H9 (cell line): Measurements from ENCODE around the gene MRLN. TPM values are rescaled to one million over a fixed set of nuclear protein-coding genes. Genes with fewer than 3 reads are reported as not detected.
A peak's percentile ranks its signal among the peaks of the same experiment; 100 is the strongest.

Experiments used
- DNase-seq: peaks from one replicate; pipeline ENCODE4 v3.0.0-alpha.2; 2017
- H2AFZ ChIP-seq: one replicate; pipeline ENCODE4 v1.6.1; 2013; ENCODE audit warnings: mild to moderate bottlenecking, low read length, control low read depth, moderate library complexity
- H2AK5ac ChIP-seq: 2 replicates; pipeline ENCODE4 v1.6.1; 2013; ENCODE audit warnings: low read length, control low read depth, mixed read lengths; ENCODE audit not compliant: insufficient read length
- H2BK120ac ChIP-seq: one replicate; pipeline ENCODE4 v1.6.1; 2013; ENCODE audit warnings: low read depth, mild to moderate bottlenecking, low read length, control low read depth, inconsistent platforms; ENCODE audit not compliant: poor library complexity, severe bottlenecking
- H2BK12ac ChIP-seq: 2 replicates; pipeline ENCODE4 v1.6.1; 2013; ENCODE audit warnings: low read length, control low read depth, mixed read lengths, low read depth; ENCODE audit not compliant: insufficient read length
- H2BK15ac ChIP-seq: 2 replicates; pipeline ENCODE4 v1.6.1; 2013; ENCODE audit warnings: low read depth, low read length, control low read depth
- H2BK20ac ChIP-seq: one replicate; pipeline ENCODE4 v1.6.1; 2013; ENCODE audit warnings: low read depth, mild to moderate bottlenecking, low read length, control low read depth, inconsistent platforms; ENCODE audit not compliant: poor library complexity, severe bottlenecking
- H2BK5ac ChIP-seq: 2 replicates; pipeline ENCODE4 v1.6.1; 2013; ENCODE audit warnings: low read length, control low read depth, mixed read lengths; ENCODE audit not compliant: insufficient read length
- H3K14ac ChIP-seq: 2 replicates; pipeline ENCODE4 v1.6.1; 2013; ENCODE audit warnings: low read length, control low read depth; ENCODE audit not compliant: insufficient read depth
- H3K18ac ChIP-seq: 2 replicates; pipeline ENCODE4 v1.6.1; 2013; ENCODE audit warnings: low read depth, mild to moderate bottlenecking, mixed read lengths, low read length, control low read depth; ENCODE audit not compliant: insufficient read length
- H3K23ac ChIP-seq: 2 replicates; pipeline ENCODE4 v1.6.1; 2013; ENCODE audit warnings: low read length, control low read depth, mixed read lengths, low read depth; ENCODE audit not compliant: insufficient read length
- H3K23me2 ChIP-seq: 2 replicates; pipeline ENCODE4 v1.6.1; 2013; ENCODE audit warnings: low read depth, mild to moderate bottlenecking, mixed read lengths, low read length, control low read depth; ENCODE audit not compliant: insufficient read length, poor library complexity, severe bottlenecking
- H3K27ac ChIP-seq: 2 replicates; pipeline ENCODE4 v1.5.1; 2013; ENCODE audit warnings: low read length, control low read depth, mixed read lengths, low read depth; ENCODE audit not compliant: insufficient read length
- H3K27me3 ChIP-seq: 2 replicates; pipeline ENCODE4 v1.6.1; 2013; ENCODE audit warnings: low read length, control low read depth, inconsistent platforms; ENCODE audit not compliant: insufficient read depth
- H3K4ac ChIP-seq: 2 replicates; pipeline ENCODE4 v1.6.1; 2013; ENCODE audit warnings: low read depth, mild to moderate bottlenecking, control low read depth, inconsistent platforms, low read length, moderate library complexity
- H3K4me1 ChIP-seq: 2 replicates; pipeline ENCODE4 v1.6.1; 2013; ENCODE audit warnings: low read length, control low read depth, inconsistent platforms; ENCODE audit not compliant: insufficient read depth
- H3K4me2 ChIP-seq: 2 replicates; pipeline ENCODE4 v1.6.1; 2013; ENCODE audit warnings: low read length, control low read depth, mixed read lengths; ENCODE audit not compliant: insufficient read length, insufficient read depth
- H3K56ac ChIP-seq: 2 replicates; pipeline ENCODE4 v1.6.1; 2013; ENCODE audit warnings: low read depth, mild to moderate bottlenecking, mixed read lengths, low read length, control low read depth; ENCODE audit not compliant: insufficient read length
- H3K79me1 ChIP-seq: 2 replicates; pipeline ENCODE4 v1.6.1; 2013; ENCODE audit warnings: low read depth, mild to moderate bottlenecking, moderate library complexity, low read length, control low read depth, inconsistent platforms; ENCODE audit not compliant: insufficient read depth, poor library complexity, severe bottlenecking
- H3K79me2 ChIP-seq: 2 replicates; pipeline ENCODE4 v1.6.1; 2013; ENCODE audit warnings: low read length, control low read depth, inconsistent platforms; ENCODE audit not compliant: insufficient read depth
- H3K9ac ChIP-seq: 2 replicates; pipeline ENCODE4 v1.6.1; 2013; ENCODE audit warnings: low read length, control low read depth, mixed read lengths; ENCODE audit not compliant: insufficient read length; ENCODE audit errors: extremely low read depth
- H3K9me3 ChIP-seq: one replicate; pipeline ENCODE4 v1.6.1; 2013; ENCODE audit warnings: low read depth, low read length, inconsistent platforms; ENCODE audit not compliant: control insufficient read depth
- H3T11ph ChIP-seq: one replicate; pipeline ENCODE4 v1.6.1; 2013; ENCODE audit warnings: mild to moderate bottlenecking, low read length, control low read depth, inconsistent platforms
- H4K20me1 ChIP-seq: one replicate; pipeline ENCODE4 v1.6.1; 2013; ENCODE audit not compliant: control insufficient read depth, insufficient read length, insufficient read depth
- H4K5ac ChIP-seq: 2 replicates; pipeline ENCODE4 v1.6.1; 2013; ENCODE audit warnings: low read depth, mild to moderate bottlenecking, mixed read lengths, low read length, control low read depth; ENCODE audit not compliant: insufficient read length
- H4K8ac ChIP-seq: replicated peaks from 2 replicates; pipeline ENCODE4 v1.6.1; 2013; ENCODE audit warnings: low read length, control low read depth, mixed read lengths, low read depth; ENCODE audit not compliant: insufficient read length
- H4K91ac ChIP-seq: 2 replicates; pipeline ENCODE4 v1.6.1; 2013; ENCODE audit warnings: low read depth, mild to moderate bottlenecking, moderate library complexity, mixed read lengths, low read length, control low read depth; ENCODE audit not compliant: insufficient read length
- H3K27ac Mint-ChIP-seq, 3 experiments: 2 replicates in 2 of 3; 3 replicates in 1 of 3; pipeline ENCODE4 v1.8.0; 2020 to 2021; ENCODE audit warnings: mixed read lengths in 3 of 3, mild to moderate bottlenecking in 1 of 3, moderate library complexity in 1 of 3
- H3K27me3 Mint-ChIP-seq: 2 replicates; pipeline ENCODE4 v1.8.0; 2021; ENCODE audit warnings: low read depth, mild to moderate bottlenecking, moderate library complexity, mixed read lengths
- H3K36me3 Mint-ChIP-seq, 3 experiments: 2 replicates in 2 of 3; 3 replicates in 1 of 3; pipeline ENCODE4 v1.8.0; 2020 to 2021; ENCODE audit warnings: low read depth in 3 of 3, mixed read lengths in 3 of 3; ENCODE audit not compliant: insufficient read depth in 1 of 3
- H3K4me1 Mint-ChIP-seq, 2 experiments: 2 replicates each; pipeline ENCODE4 v1.8.0; 2020; ENCODE audit warnings: mixed read lengths in 2 of 2
- H3K4me3 Mint-ChIP-seq, 2 experiments: 2 replicates in 1 of 2; 3 replicates in 1 of 2; pipeline ENCODE4 v1.8.0; 2020 to 2021; ENCODE audit warnings: mild to moderate bottlenecking in 2 of 2, mixed read lengths in 2 of 2, moderate library complexity in 1 of 2
- H3K9me3 Mint-ChIP-seq, 2 experiments: 2 replicates in 1 of 2; 3 replicates in 1 of 2; pipeline ENCODE4 v1.8.0; 2020; ENCODE audit warnings: mild to moderate bottlenecking in 2 of 2, mixed read lengths in 2 of 2, moderate library complexity in 1 of 2
- WGBS: extraction: QIAGEN DNeasy Blood & Tissue Kit; methylation state at CpG from one replicate; pipeline ENCODE4 v1.1.7; 2013; ENCODE audit warnings: missing lambda C conversion rate, low lambda C conversion rate, mixed read lengths; ENCODE audit not compliant: insufficient read length; ENCODE audit errors: extremely low coverage; 5-methylcytosine and 5-hydroxymethylcytosine counted together
- total RNA-seq: library from RNA; stranded (reverse); gene quantifications from 2 replicates; pipeline ENCODE4 v1.2.1, GENCODE V29; 2021
- TF ChIP-seq, protein P1 (sequence below): fragments of 200-600 bp; sonication (generic); conservative IDR thresholded peaks from 3 replicates; pipeline ENCODE4 v1.8.0; 2021; ENCODE audit warnings: antibody characterized with exemption, mild to moderate bottlenecking

The MRLN gene
- total RNA-seq, 1 experiment from 2014 or later = not detected

DNA sequence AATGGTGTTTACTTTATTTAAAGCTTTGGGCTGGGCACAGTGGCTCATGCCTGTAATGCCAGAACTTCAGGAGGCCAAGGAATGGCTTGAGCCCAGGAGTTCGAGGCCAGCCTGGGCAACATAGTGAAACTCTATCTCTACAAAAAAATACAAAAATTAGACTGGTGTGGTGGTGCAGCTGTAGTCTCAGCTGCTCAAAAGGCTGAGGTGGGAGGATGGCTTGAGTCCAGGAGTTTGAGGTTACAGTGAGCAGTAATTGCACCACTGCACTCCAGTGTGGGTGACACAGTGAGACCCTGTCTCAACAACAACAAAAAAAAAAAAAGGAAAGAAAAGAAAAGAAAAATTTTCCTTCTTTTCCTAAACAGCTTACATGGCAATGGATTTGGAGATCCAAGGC is 65.6 kb downstream of the MRLN start:
- Histone ChIP-seq H3K56ac (no peak overlapping the region), H3K9me3 (no peaks in the 10 kb centered on the region), H4K91ac (no peak overlapping the region), H3K18ac (no peak overlapping the region), H3K79me1 (no peaks in the 10 kb centered on the region), H3T11ph (no peak overlapping the region), H3K27me3 (no peaks in the 10 kb centered on the region), H3K23me2 (no peaks in the 10 kb centered on the region), H2BK120ac (no peak overlapping the region), H4K5ac (no peak overlapping the region), H3K79me2 (no peaks in the 10 kb centered on the region), H2AFZ (no peak overlapping the region), H2BK20ac (no peak overlapping the region), H3K4me2 (no peak overlapping the region), H3K9ac (no peak overlapping the region), H3K14ac (no peak overlapping the region), H2BK12ac (no peak overlapping the region), H2BK5ac (no peak overlapping the region), H2AK5ac (no peak overlapping the region), H3K23ac (no peak overlapping the region), H2BK15ac (no peak overlapping the region), H3K27ac (no peak overlapping the region), H3K4ac (no peak overlapping the region), H4K8ac (no peak overlapping the region), H4K20me1 (no peaks in the 10 kb centered on the region), H3K4me1 (no peaks in the 10 kb centered on the region)
- peak overlapping the region in 1 of 3 experiments; percentile 88; a peak in 1 of 7 replicates for H3K27ac Mint-ChIP-seq
- DNase-seq = no peak
- peaks cover 0 to 4% of the 10 kb centered on the region in 2 experiments; a peak in 3 of 4 replicates for H3K4me1 Mint-ChIP-seq
- no peak overlapping the region for H3K4me3 Mint-ChIP-seq
- peaks cover 0 to 16% (median 0%) of the 10 kb centered on the region in 3 experiments; a peak in 2 of 7 replicates for H3K36me3 Mint-ChIP-seq
- TF ChIP-seq, protein P1, sequence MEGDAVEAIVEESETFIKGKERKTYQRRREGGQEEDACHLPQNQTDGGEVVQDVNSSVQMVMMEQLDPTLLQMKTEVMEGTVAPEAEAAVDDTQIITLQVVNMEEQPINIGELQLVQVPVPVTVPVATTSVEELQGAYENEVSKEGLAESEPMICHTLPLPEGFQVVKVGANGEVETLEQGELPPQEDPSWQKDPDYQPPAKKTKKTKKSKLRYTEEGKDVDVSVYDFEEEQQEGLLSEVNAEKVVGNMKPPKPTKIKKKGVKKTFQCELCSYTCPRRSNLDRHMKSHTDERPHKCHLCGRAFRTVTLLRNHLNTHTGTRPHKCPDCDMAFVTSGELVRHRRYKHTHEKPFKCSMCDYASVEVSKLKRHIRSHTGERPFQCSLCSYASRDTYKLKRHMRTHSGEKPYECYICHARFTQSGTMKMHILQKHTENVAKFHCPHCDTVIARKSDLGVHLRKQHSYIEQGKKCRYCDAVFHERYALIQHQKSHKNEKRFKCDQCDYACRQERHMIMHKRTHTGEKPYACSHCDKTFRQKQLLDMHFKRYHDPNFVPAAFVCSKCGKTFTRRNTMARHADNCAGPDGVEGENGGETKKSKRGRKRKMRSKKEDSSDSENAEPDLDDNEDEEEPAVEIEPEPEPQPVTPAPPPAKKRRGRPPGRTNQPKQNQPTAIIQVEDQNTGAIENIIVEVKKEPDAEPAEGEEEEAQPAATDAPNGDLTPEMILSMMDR = no peak
- no peaks in the 10 kb centered on the region for H3K27me3 Mint-ChIP-seq
- H3K9me3 Mint-ChIP-seq = no peaks in the 10 kb centered on the region
- no CpG with 5 or more reads among the region's 1 CpG for WGBS

Other genes starting within 250 kb of the MRLN start
- 4.1 and 4.3 TPM in 2 replicates for gene SLC16A9, start 43.6 kb downstream of the MRLN start, total RNA-seq
- 58.4 and 59.0 TPM in 2 replicates for gene CCDC6, start 153.1 kb upstream of the MRLN start, total RNA-seq